Right lobe of liver (tissue), 4 donors: ENCODE measurements around the gene NEMP2.

Experiments
- POLR2A ChIP-seq: fragments of 450-650 bp; IDR thresholded peaks from one replicate; pipeline ENCODE4 v1.6.1; 2017; ENCODE audit warnings: antibody characterized with exemption, mild to moderate bottlenecking
- TF ChIP-seq, protein P1 (sequence below), 4 donors: fragments of 200-600 bp in 3 of 4; fragments of 450-650 bp in 1 of 4; IDR thresholded peaks; one replicate each; pipeline versions ENCODE4 v1.5.1 to v1.8.0; 2016 to 2022; ENCODE audit warnings: antibody characterized with exemption in 4 of 4, mild to moderate bottlenecking in 2 of 4
- donor health status: DM: no; HTN: no; CAD: no.
- donor health status: DM: no; HTN: no; CAD: no.
- donor health status: DM: no; HTN: yes; CAD: no.

DNA sequence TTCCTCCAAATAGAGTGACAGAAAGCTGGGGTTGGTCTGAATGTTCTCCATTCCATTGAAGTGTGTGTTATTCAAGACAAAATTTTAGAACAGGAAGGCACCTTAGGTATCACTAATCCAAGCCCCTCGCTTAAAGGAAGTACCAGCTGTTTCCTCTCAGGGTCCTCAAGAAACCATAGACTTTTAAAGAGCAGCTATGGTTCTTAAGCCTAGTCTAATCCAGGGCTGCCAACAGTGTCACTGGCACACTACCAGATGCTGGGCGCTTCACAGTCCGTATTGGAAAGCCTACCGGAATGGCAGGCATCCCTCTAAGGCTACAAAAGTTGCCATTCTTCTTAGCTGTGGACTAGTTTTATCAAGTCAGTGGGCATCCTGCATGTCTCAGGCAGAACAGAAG, 1.9 kb downstream of the NEMP2 start:
- TF ChIP-seq, protein P1, sequence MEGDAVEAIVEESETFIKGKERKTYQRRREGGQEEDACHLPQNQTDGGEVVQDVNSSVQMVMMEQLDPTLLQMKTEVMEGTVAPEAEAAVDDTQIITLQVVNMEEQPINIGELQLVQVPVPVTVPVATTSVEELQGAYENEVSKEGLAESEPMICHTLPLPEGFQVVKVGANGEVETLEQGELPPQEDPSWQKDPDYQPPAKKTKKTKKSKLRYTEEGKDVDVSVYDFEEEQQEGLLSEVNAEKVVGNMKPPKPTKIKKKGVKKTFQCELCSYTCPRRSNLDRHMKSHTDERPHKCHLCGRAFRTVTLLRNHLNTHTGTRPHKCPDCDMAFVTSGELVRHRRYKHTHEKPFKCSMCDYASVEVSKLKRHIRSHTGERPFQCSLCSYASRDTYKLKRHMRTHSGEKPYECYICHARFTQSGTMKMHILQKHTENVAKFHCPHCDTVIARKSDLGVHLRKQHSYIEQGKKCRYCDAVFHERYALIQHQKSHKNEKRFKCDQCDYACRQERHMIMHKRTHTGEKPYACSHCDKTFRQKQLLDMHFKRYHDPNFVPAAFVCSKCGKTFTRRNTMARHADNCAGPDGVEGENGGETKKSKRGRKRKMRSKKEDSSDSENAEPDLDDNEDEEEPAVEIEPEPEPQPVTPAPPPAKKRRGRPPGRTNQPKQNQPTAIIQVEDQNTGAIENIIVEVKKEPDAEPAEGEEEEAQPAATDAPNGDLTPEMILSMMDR (IDR thresholded peaks at IDR 0.05), result no peak
- TF ChIP-seq POLR2A, result no peak
